ENCODE measurements around the gene KRTAP27-1. TPM values are rescaled to one million over a fixed set of nuclear protein-coding genes. Genes with fewer than 3 reads are reported as not detected.

KRTAP27-1 gene
- total RNA-seq, 1 experiment from 2014 or later = not detected

- intact Hi-C loops (cut with micrococcal nuclease) = no loop called here
- no peak for DNase-seq (ENCODE audit: low read depth, low spot score)
- Histone ChIP-seq H3K36me3 (ENCODE audit: control insufficient read depth in 1 of 2, insufficient read depth in 2 of 2, low read length in 2 of 2) (no peaks in the 10 kb centered on the region), H3K4me1 (ENCODE audit: control insufficient read depth in 1 of 2, insufficient read depth in 2 of 2, low read length in 2 of 2) (no peaks in the 10 kb centered on the region), H2AFZ (ENCODE audit: low read depth, low read length, poor library complexity, severe bottlenecking) (no peak overlapping the region), H3K27ac (ENCODE audit: low read depth, low read length) (no peak overlapping the region), H3K9me3 (ENCODE audit: control insufficient read depth in 1 of 2, insufficient read depth in 1 of 2, low read depth in 1 of 2, low read length in 2 of 2) (peaks cover 12 to 16% of the 10 kb centered on the region in 2 experiments; a peak in 3 of 4 replicates), H3K9me2 (ENCODE audit: insufficient read depth) (no peaks in the 10 kb centered on the region), H3K4me3 (replicated peaks in 1 of 2; ENCODE audit: low read depth in 1 of 2, low read length in 2 of 2) (no peak overlapping the region), H3K4me2 (ENCODE audit: low read length) (no peak overlapping the region), H3K79me2 (ENCODE audit: insufficient read depth, low read length) (no peaks in the 10 kb centered on the region), H3K27me3 (ENCODE audit: insufficient read depth, low read length) (no peaks in the 10 kb centered on the region), H4K20me1 (ENCODE audit: insufficient read depth) (no peaks in the 10 kb centered on the region), H3K9ac (ENCODE audit: low read length) (no peak overlapping the region)
- ChIA-PET CTCF (no interaction called here), RAD21 (ENCODE audit: low non-redundant PET in 1 of 2, low total read pairs in 2 of 2, uncharacterized antibody in 2 of 2, unreplicated experiment in 2 of 2) (no interaction called here), POLR2A (no interaction called here)
- ATAC-seq = no peak
- TF ChIP-seq ZBTB33 (IDR thresholded peaks at IDR 0.05; ENCODE audit: extremely low read depth, insufficient replicate concordance, low read length) (no peak), FOSL1 (IDR thresholded peaks at IDR 0.05; ENCODE audit: low read depth) (no peak), EZH2phosphoT487 (IDR thresholded peaks at IDR 0.05; ENCODE audit: borderline replicate concordance) (no peak), POLR2A (IDR thresholded peaks at IDR 0.05; ENCODE audit: borderline replicate concordance, extremely low read depth, insufficient read depth, insufficient read length) (no peak)
- no TSS peak for BruUV-seq (replicated peaks)
Observed at GRCh38 chr21:30354308-30355005, 17.0 kb upstream of the KRTAP27-1 start.

GRCh38 chr21:30351534-30351933 is 14.0 kb upstream of the KRTAP27-1 start:
- Histone ChIP-seq H3K9ac (ENCODE audit: low read length) (no peak overlapping the region), H3K27me3 (ENCODE audit: insufficient read depth, low read length) (no peaks in the 10 kb centered on the region), H4K20me1 (ENCODE audit: insufficient read depth) (no peaks in the 10 kb centered on the region), H3K79me2 (ENCODE audit: insufficient read depth, low read length) (no peaks in the 10 kb centered on the region), H3K4me2 (ENCODE audit: low read length) (no peak overlapping the region), H3K4me3 (replicated peaks in 1 of 2; ENCODE audit: low read depth in 1 of 2, low read length in 2 of 2) (no peak overlapping the region), H3K4me1 (ENCODE audit: control insufficient read depth in 1 of 2, insufficient read depth in 2 of 2, low read length in 2 of 2) (no peaks in the 10 kb centered on the region), H3K9me3 (ENCODE audit: control insufficient read depth in 1 of 2, insufficient read depth in 1 of 2, low read depth in 1 of 2, low read length in 2 of 2) (peaks cover 12 to 18% of the 10 kb centered on the region in 2 experiments; a peak in 3 of 4 replicates), H3K36me3 (ENCODE audit: control insufficient read depth in 1 of 2, insufficient read depth in 2 of 2, low read length in 2 of 2) (no peaks in the 10 kb centered on the region), H2AFZ (ENCODE audit: low read depth, low read length, poor library complexity, severe bottlenecking) (no peak overlapping the region), H3K27ac (ENCODE audit: low read depth, low read length) (no peak overlapping the region), H3K9me2 (ENCODE audit: insufficient read depth) (no peaks in the 10 kb centered on the region)
- intact Hi-C loops (cut with micrococcal nuclease) = no loop called here
- ChIA-PET RAD21 (ENCODE audit: low non-redundant PET in 1 of 2, low total read pairs in 2 of 2, uncharacterized antibody in 2 of 2, unreplicated experiment in 2 of 2) (no interaction called here), CTCF (no interaction called here), POLR2A (no interaction called here)
- no TSS peak for BruUV-seq (replicated peaks)
- DNase-seq (ENCODE audit: low read depth, low spot score) = no peak
- no peak for ATAC-seq
- TF ChIP-seq REST (IDR thresholded peaks at IDR 0.05; ENCODE audit: low read depth) (no peak), ATF3 (IDR thresholded peaks at IDR 0.05) (no peak), MAX (IDR thresholded peaks at IDR 0.05) (no peak), ZFX (IDR thresholded peaks at IDR 0.05) (no peak), RAD21 (IDR thresholded peaks at IDR 0.05; ENCODE audit: low read depth) (no peak), EZH2phosphoT487 (IDR thresholded peaks at IDR 0.05; ENCODE audit: borderline replicate concordance) (no peak), POLR2AphosphoS5 (IDR thresholded peaks at IDR 0.05; ENCODE audit: low read depth, low read length) (no peak), YY1 (IDR thresholded peaks at IDR 0.05; ENCODE audit: extremely low read depth, insufficient replicate concordance, low read depth, low read length) (no peak), CEBPB (IDR thresholded peaks at IDR 0.05; ENCODE audit: low read depth) (no peak), JUND (IDR thresholded peaks at IDR 0.05) (no peak), EZH2 (IDR thresholded peaks at IDR 0.05) (no peak), TCF7L2 (IDR thresholded peaks at IDR 0.05; ENCODE audit: borderline replicate concordance, extremely low read depth, insufficient read depth, insufficient read length) (no peak)

All from HCT116 (cell line).